Cerebellar cortex (tissue), 1 donor: ENCODE measurements around the gene ABHD14A.

ENCODE experiments used
- DNase-seq: peaks from one replicate; pipeline ENCODE4 v3.0.0-alpha.2; 2015; ENCODE audit warnings: low spot score

Gene ABHD14A

DNA sequence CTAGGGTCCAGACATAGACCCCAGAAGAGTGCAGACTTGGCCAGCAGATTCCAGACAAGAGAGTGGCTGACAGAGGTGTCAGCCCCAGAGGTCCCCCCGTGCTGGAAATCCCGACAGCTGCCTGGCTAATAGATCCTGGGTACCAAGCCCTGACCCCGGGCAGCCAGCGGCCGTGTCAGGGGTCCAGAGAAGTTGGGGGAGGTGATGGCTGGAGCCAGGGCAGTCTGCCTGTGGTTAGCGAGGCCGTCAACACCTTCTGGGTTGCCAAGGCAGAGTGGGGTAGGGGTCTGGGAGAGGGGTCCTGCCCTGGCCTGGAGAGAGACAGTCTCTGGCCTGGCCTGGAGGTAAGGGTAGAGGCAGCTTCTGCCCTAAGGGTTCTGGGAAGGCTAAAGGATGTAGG lies 45.9 kb downstream of the ABHD14A start:
- no peak for DNase-seq

DNA sequence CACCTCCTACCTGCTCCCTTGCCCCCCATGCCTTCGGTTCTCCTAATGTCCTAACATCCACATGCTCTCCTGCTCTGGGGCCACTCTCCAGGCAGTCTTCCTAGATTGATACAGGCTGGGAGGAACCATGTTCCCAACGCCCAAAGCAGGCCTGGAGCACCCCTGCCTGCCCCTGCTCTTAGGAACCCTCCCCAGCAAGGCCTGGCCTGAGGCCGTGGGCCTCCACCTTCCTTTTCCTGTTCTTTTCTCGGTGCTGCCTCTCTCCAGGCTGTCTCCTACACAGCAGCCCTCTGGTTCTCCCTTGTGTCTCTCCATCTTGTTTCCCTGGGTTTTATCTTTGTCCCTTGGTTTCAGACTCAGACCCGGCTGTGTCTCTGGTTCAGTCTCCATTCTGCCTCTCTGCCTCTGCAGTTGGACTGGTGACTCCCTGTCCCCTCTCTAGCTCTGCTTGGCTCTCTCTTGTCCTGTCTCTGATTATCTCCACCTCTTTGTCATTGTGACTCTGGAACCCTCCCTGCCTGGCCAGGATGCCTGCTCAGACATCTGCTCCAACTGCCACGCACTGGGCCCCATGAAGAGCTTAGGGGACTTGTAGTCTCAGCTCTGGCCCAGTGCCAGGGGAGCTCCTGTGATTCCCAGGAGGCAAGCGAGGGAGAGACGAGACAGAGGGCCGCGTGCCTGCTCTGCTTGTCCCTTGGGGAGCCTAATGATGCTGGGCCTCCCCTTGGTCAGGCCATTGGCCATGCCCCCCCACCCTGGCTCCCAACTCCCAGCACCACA lies 46.8 kb downstream of the ABHD14A start:
- no peak for DNase-seq

DNA sequence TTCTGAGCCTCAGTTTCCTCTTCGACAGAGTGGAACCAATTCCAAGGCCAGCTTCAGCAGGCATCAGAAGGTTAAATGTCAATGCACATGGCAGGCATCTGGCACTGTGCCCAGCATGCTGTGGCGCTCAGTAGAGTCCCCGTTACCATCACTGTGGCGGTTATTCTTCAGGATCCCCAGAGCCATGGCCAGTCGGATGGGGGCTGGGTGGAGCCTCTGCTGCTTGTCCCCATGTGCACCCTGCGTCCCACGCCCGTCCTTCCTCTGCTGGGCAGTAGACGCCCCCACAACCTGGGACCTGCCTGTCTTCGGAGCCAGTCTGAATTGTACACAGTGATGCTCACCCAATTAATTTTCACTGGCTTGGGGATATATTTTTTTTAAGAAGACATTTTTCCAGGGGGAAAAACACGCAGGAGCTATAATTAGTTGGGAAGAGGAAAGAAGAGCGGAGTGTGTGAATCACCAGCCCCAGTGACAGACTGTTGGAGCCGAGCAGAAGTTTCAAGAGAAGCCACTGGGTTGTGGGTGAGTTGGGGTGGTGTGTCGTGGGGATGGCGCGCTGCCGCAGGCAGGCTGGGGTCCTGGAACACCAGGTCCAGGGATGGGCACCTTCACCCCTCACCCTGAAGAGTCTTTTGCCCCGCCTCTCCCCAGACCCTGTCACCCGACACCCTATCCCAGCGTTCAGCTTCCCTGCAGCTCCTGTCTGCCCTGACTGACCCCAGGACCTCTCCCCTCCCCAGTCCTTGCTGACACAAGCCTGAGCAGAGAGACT lies 47.6 kb downstream of the ABHD14A start:
- DNase-seq: no peak

DNA sequence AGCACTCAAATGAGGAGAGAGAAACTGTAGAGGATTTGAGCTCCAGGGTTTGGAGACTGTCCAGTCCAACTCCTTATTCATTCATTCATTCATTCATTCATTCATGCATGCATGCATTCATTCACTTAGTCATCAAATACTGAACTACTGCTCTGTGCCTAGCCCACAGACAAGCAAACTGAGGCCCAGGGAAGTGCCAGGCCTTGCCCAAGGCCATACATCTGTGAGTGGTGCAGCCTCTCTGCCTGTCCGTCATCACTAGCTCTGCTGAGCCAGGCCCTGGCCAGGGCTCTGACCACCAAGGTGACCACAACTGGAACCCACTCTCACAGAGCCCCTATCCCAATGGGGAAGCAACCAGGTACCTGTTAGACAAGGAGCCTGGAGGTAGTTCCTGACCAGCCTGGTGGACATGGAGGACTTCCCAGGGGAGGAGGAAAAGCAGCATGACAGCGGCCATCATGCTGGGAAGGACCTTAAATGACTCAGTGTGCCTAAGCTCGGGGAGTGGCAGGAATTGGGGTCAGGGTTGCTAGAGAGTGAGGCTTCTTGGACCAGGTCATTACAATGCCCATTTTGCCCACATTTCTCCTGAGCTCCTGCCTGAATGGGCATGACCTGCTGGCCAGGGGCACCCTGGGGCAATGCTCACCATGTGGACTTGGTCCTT lies 48.4 kb downstream of the ABHD14A start:
- no peak for DNase-seq

DNA sequence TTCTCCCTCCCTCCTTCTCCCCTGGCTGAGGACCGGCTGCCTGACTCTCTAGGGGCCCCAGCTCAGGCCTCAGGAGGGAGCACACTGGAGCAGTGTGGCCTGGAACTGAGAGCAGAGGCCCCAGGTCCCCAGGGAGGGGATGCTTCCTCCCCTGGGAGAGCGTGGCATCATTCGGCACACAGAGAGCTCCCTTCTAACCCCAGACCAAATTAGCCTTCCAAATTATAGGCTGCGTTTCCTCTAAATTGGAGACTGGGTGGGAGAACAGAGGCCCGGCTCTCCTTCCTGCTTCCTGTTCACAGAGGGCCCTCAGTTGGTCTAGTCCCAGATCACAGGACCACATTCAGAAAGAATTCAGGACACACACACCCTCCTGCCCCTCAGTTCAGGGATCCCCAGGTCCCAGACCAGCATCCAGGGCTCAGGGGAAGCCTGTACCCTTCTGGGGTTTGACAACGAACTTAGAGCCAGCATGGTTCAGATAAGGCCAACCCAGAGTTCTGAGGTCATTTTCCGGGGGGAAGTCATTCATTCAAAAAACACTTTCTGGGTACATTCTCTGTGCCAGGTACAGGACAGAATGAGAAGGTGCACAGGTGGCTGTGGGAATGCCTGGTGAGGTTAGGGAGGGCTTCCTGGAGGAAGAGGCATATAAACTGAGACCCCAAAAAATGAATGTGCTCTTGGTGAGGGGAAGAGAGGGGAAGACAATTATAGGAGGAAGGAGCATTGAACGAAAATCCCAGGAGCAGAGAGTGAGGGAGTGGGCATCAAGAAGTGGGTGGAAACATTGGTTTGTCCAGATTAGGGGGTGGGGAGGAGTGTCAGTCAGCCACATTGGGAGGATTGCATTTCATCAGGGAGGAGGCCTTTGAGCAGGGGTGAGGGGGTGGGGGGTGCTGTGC lies 49.2 kb downstream of the ABHD14A start:
- DNase-seq: no peak

DNA sequence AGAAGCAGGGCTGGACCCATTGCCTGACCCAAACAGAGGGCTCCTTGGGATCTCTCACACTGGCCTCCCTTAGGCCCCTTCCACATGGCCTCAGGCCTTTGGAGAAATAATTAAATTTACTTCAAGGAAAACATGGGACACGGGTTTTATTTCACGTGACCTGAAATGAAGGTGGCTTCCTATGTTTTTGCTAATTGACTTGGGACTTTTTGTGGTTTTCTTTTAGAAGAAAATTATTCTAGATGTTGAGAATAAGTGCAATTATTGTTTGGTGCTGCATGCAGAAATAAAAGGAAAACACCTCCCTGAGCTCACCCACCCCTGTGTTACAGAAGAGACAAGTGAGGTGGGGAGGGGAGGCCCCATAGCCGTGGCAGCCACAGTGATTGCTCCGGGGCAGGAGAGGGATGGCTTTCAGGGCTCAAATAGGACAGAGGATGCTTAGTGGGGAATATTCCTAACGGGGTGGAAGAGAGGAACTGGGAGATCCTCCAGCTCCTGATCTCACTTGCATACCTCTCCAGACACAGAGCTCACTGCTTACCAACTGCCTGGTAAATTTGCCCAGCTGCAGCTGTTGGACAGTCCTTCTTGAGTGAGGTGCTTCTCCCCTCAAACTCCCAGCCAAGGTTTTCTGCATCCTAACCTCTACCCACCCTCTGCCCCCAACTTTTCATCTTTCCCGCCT lies 50.0 kb downstream of the ABHD14A start:
- DNase-seq: no peak

DNA sequence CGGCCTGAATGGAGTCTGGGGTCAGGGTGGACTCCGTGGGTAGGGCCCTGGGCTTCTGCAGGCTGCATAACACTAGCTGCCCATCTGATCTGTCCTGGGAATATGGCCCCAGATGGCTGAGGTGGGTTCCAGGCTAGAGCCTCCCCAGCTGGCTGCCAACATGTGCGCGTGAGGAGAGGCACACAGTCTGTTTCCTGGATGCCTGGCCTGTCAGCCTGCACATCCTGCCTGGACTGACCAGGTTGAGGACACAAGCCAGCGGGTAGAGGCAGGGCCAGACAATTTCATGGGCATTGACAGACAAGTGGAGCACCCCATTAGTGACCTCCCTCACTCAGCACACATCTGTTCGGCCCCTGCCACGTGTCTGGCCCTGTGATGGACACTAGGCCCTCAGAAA lies 50.6 kb downstream of the ABHD14A start:
- DNase-seq: no peak

DNA sequence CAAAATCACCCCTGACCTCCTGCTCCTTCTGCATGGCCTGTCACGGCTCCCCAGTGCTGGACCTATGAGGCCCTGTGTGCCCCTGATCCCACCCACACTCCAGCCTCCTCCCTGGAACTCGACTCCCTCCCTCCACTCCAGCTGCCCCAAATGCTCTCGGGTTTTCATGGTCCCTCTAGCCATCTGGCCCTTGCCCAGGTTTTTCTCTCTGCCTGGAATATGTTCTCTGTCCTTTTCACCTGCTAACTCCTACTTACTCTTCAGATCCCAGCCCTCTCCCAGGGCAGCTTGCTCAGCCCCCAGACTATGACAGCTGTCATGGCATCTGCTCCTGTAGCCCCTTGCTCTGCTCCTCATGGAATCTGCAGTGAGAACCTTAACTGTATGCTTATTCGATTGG lies 51.2 kb downstream of the ABHD14A start:
- DNase-seq: peak; percentile 65

DNA sequence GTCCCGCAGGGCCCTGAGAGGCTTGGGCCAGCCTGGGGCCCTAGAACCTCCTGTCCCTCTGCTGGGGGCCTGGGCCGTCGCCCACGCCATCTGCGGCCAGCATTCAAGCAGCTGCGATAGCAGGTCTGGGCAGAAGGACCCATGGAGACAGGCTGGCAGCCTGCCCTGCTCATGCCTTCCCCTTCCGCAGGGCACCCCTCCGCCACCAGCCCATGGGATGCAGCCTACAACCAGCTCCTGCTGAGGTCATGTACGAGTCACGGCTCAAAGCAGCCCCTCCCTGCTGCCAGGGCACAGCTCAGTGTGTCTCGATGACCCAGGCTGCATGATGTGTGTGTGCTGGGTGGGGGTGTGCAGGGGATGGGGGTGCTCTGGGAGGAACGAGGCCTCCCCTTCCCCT lies 53.7 kb downstream of the ABHD14A start:
- peak; percentile 90 for DNase-seq

DNA sequence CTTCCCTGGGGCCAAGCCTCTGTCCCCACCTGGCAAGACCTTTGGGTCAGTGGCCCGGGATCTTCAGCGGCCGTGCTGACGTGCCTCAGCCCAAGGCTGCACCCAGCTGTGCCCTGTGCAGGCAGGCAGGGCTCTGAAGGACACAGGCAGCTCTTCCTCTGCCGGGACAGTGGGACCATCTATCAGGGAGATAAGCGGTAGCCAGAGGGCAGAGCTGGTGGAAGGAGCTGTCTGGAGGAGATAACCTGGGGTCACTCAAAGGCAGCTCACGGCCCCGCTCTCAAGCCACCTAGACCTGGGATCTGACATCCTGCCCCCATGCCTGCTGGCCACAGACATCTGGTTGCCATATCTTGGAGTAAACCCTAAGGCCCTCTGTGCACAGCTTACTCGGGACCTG lies 54.2 kb downstream of the ABHD14A start:
- no peak for DNase-seq

DNA sequence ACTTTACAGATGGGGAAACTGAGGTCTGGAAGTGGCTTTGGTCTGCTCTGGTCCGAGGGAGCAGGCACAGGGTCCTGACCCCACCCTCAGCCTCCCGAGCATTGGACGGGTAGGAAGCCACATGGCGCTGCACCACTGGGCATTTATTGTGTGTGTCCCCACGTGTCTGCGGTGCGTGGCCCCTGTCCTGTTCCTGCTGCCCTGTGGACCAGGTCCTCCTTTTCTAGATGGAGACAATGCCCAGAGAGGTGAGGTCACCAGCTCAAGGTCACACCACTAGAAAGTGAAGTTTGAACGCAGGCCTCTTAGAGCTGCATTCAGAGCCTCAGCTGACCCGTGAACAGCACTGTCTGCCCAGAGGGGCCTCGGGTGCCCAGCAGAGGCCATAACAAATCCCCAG lies 54.7 kb downstream of the ABHD14A start:
- DNase-seq: no peak
